Loucy (cell line): ENCODE data around the gene AKAP17A.
"Not testable (repeated sequence)": the region's sequence is repeated elsewhere in the genome, so short reads cannot be mapped to it uniquely, and the experiment has no call there.

Experiments used
- H2AFZ ChIP-seq: fragments of 200-600 bp; sonication (generic); 2 replicates; pipeline ENCODE4 v1.6.0; 2016; ENCODE audit warnings: antibody characterized with exemption, mild to moderate bottlenecking, low read length, moderate library complexity
- H3F3A ChIP-seq: fragments of 200-600 bp; 2 replicates; pipeline ENCODE4 v1.6.0; 2016; ENCODE audit warnings: antibody characterized with exemption, low read depth, mild to moderate bottlenecking
- H3K27me3 ChIP-seq: fragments of 200-600 bp; sonication (generic); 2 replicates; pipeline ENCODE4 v1.6.1; 2014; ENCODE audit warnings: low read length, mild to moderate bottlenecking; ENCODE audit not compliant: insufficient read depth, poor library complexity, severe bottlenecking
- H3K36me3 ChIP-seq: fragments of 200-600 bp; sonication (generic); 2 replicates; pipeline ENCODE4 v1.6.1; 2016; ENCODE audit warnings: low read length; ENCODE audit not compliant: insufficient read depth
- H3K4me1 ChIP-seq: fragments of 200-600 bp; sonication (generic); 2 replicates; pipeline ENCODE4 v1.5.1; 2014; ENCODE audit warnings: low read length, mild to moderate bottlenecking; ENCODE audit not compliant: insufficient read depth, poor library complexity, severe bottlenecking
- H3K4me2 ChIP-seq: fragments of 200-600 bp; sonication (generic); 2 replicates; pipeline ENCODE4 v1.6.0; 2014; ENCODE audit warnings: antibody characterized with exemption, low read length, low read depth, mild to moderate bottlenecking; ENCODE audit not compliant: poor library complexity, severe bottlenecking
- H3K4me3 ChIP-seq: fragments of 200-600 bp; sonication (generic); 2 replicates; pipeline ENCODE4 v1.5.1; 2014; ENCODE audit warnings: low read length, mild to moderate bottlenecking, mixed read lengths; ENCODE audit not compliant: poor library complexity, severe bottlenecking
- H3K79me2 ChIP-seq: fragments of 200-600 bp; sonication (generic); 2 replicates; pipeline ENCODE4 v1.6.1; 2014; ENCODE audit warnings: low read length; ENCODE audit not compliant: insufficient read depth
- H3K9ac ChIP-seq: fragments of 200-600 bp; sonication (generic); 2 replicates; pipeline ENCODE4 v1.6.0; 2014; ENCODE audit warnings: mild to moderate bottlenecking, low read depth, low read length, moderate library complexity; ENCODE audit not compliant: poor library complexity, severe bottlenecking
- H3K9me2 ChIP-seq: fragments of 200-600 bp; sonication (generic); replicated peaks from 2 replicates; pipeline ENCODE4 v1.6.1; 2016; ENCODE audit warnings: low read depth, low read length, mixed read lengths
- H3K9me3 ChIP-seq: fragments of 200-600 bp; sonication (generic); 2 replicates; pipeline ENCODE4 v1.6.1; 2014; ENCODE audit warnings: mild to moderate bottlenecking, antibody characterized with exemption, low read length, low read depth; ENCODE audit not compliant: insufficient read depth
- H4K20me1 ChIP-seq: fragments of 200-600 bp; sonication (generic); 2 replicates; pipeline ENCODE4 v1.6.0; 2014; ENCODE audit warnings: antibody characterized with exemption, low read length, mild to moderate bottlenecking; ENCODE audit not compliant: insufficient read depth, poor library complexity, severe bottlenecking
- EZH2phosphoT487 ChIP-seq: fragments of 200-600 bp; IDR thresholded peaks from 2 replicates; pipeline ENCODE4 v1.6.1; 2018; ENCODE audit warnings: antibody characterized with exemption, mild to moderate bottlenecking, moderate library complexity, borderline replicate concordance
- TF ChIP-seq, protein P1 (sequence below): fragments of 200-600 bp; sonication (generic); conservative IDR thresholded peaks from 2 replicates; pipeline ENCODE4 v1.5.1; 2014; ENCODE audit warnings: mild to moderate bottlenecking, antibody characterized with exemption, low read length

The AKAP17A gene

DNA sequence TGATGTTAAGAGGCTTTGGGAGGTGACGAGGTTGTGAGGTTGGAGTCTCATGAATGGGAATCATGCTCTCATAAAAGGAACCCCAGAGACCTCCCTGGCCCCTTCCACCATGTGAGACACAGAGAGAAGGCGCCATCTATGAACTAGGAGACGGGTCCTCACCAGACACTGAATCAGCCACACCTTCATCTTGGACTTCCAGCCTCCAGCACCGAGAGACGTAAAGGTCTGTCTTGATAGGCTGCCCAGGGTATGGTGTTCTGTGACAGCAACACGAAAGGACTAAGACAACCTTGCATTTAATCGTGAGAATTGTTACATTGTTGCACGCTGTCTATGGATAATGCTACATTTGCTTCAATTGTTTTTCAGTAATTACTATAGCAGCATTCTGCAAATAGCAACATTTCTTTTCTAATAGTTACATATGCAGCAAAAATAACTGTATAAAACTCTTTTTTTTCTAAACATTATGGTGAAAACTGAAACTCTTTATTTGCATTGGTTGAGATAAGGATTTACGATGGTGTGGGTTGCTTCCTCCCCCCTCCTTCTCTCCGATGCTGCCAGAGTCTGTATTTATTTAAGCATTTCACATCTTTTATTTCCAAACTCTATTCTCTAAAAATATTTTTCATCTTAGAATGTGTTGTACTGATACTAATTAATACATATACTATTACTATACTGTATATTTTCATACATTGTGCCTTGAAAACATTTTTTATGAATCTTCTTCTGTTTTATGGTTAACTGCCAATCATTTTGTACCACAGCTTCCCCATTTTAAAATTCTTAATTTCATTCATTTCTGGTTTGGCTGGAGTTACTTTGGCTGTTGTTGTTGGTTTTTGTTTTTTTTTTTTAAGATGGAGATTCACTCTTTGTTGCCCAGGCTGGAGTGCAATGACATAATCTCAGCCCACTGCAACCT is 26.4 kb upstream of the AKAP17A start:
- Histone ChIP-seq H2AFZ (peak overlapping the region; percentile 78), H3K4me3 (peak overlapping the region; percentile 69), H3K4me1 (peaks cover 14% of the 10 kb centered on the region), H3K9me3 (no peaks in the 10 kb centered on the region), H3K9me2 (no peaks in the 10 kb centered on the region), H3K9ac (peak overlapping the region; percentile 69), H3K4me2 (peak overlapping the region; percentile 74), H3F3A (peaks cover 4% of the 10 kb centered on the region), H3K36me3 (no peaks in the 10 kb centered on the region), H3K27me3 (no peaks in the 10 kb centered on the region), H3K79me2 (no peaks in the 10 kb centered on the region), H4K20me1 (no peaks in the 10 kb centered on the region)
- no peak for TF ChIP-seq EZH2phosphoT487
- TF ChIP-seq, protein P1, sequence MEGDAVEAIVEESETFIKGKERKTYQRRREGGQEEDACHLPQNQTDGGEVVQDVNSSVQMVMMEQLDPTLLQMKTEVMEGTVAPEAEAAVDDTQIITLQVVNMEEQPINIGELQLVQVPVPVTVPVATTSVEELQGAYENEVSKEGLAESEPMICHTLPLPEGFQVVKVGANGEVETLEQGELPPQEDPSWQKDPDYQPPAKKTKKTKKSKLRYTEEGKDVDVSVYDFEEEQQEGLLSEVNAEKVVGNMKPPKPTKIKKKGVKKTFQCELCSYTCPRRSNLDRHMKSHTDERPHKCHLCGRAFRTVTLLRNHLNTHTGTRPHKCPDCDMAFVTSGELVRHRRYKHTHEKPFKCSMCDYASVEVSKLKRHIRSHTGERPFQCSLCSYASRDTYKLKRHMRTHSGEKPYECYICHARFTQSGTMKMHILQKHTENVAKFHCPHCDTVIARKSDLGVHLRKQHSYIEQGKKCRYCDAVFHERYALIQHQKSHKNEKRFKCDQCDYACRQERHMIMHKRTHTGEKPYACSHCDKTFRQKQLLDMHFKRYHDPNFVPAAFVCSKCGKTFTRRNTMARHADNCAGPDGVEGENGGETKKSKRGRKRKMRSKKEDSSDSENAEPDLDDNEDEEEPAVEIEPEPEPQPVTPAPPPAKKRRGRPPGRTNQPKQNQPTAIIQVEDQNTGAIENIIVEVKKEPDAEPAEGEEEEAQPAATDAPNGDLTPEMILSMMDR: no peak

DNA sequence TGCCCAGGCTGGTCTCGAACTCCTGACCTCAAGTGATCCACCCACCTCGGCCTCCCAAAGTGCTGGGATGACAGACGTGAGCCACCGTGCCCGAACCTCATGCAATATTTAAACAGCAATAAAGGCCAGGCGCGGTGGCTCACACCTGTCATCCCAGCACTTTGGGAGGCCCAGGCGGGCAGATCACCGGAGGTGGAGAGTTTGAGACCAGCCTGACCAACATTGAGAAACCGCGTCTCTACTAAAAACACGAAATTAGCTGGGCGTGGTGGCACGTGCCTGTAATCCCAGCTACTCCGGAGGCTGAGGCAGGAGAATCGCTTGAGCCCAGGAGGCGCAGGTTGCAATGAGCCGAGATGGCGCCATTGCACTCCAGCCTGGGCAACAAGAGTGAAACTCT is 17.2 kb upstream of the AKAP17A start:
- not testable (repeated sequence) for H3K9me2 ChIP-seq, H3K4me2 ChIP-seq, H3K9me3 ChIP-seq, H3K36me3 ChIP-seq, H3K9ac ChIP-seq, H4K20me1 ChIP-seq, H3K4me3 ChIP-seq, H2AFZ ChIP-seq, H3K27me3 ChIP-seq
- H3F3A ChIP-seq: peaks cover 18% of the 10 kb centered on the region
- H3K4me1 ChIP-seq: peaks cover 50% of the 10 kb centered on the region
- peaks cover 11% of the 10 kb centered on the region; the same call in 1 of the 2 replicates for H3K79me2 ChIP-seq

DNA sequence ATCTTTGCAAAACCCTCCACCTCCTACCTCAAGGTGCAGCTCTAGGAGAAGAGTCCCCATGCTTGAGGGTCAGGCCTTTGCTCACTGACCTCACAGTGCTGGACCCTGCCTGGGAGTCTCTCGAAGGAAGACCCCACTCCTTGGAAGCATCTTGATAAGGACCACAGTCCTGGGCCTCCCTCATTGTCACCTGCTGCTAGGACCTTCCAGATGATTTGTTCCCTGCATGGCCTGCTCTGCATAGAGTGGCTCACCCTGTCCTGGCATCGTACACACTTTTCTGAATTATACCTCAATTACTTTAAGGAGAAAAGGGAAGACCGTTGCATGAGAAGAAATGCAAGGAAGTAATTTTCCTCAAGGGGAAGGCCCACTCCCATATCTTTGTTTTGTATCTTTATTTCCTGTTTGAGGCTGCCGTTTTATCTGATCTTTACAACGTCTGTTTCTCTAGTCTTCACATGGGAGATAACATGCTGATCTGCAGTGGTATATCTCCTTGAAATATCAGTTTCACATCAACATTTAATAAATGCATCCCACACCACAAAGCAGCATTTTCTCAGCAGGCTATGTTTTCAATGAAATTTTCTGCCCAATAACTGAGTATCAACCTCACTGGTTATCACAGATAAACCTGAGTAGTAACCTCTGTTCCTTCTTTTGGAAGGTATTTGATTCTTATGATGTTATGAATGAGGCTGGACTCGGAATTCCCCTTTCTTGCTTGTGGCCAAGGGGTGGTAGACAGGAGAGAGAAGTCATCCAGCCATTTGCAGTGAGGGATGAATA is 15.0 kb upstream of the AKAP17A start:
- H3K9ac ChIP-seq: peak overlapping the region; percentile 60
- peak overlapping the region; percentile 71 for H3K4me2 ChIP-seq
- no peaks in the 10 kb centered on the region for H3K27me3 ChIP-seq
- H3K4me1 ChIP-seq: peaks cover 40% of the 10 kb centered on the region
- no peaks in the 10 kb centered on the region for H3K9me2 ChIP-seq
- H4K20me1 ChIP-seq: no peaks in the 10 kb centered on the region
- H3F3A ChIP-seq: peaks cover 8% of the 10 kb centered on the region; the same call in 1 of the 2 replicates
- H3K4me3 ChIP-seq: peak overlapping the region; percentile 53
- H3K79me2 ChIP-seq: peaks cover 11% of the 10 kb centered on the region; the same call in 1 of the 2 replicates
- H2AFZ ChIP-seq: peak overlapping the region; percentile 61; the same call in 1 of the 2 replicates
- H3K36me3 ChIP-seq: no peaks in the 10 kb centered on the region
- TF ChIP-seq, protein P1: no peak
- TF ChIP-seq EZH2phosphoT487: no peak
- H3K9me3 ChIP-seq: no peaks in the 10 kb centered on the region
